Fibroblast of lung (primary cell): ENCODE data around the gene PCDHA6.

Source experiments
- EZH2 ChIP-seq: IDR thresholded peaks from 2 replicates; pipeline ENCODE4 v1.5.1; 2012; ENCODE audit warnings: low read length, control low read depth, mild to moderate bottlenecking; ENCODE audit errors: missing control alignments
- TF ChIP-seq, protein P1 (sequence below), 2 donors: IDR thresholded peaks in 1 of 2; conservative IDR thresholded peaks in 1 of 2; 1 replicate in 1 of 2; 2 replicates in 1 of 2; pipeline ENCODE4 v1.5.1; 2011 to 2012; ENCODE audit warnings: low read length in 2 of 2, control low read depth in 1 of 2, inconsistent platforms in 1 of 2, low read depth in 1 of 2, mild to moderate bottlenecking in 1 of 2

DNA sequence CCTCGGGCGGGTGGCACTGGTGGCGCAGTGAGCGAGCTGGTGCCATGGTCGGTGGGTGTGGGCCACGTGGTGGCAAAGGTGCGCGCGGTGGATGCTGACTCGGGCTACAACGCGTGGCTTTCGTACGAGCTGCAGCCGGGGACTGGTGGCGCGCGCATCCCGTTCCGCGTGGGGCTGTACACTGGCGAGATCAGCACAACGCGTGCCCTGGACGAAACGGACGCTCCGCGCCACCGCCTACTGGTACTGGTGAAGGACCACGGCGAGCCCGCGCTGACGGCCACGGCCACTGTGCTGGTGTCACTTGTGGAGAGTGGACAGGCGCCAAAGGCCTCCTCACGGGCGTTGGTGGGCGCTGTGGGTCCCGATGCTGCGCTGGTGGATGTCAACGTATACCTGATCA is 18.9 kb upstream of the PCDHA6 start:
- TF ChIP-seq, protein P1, sequence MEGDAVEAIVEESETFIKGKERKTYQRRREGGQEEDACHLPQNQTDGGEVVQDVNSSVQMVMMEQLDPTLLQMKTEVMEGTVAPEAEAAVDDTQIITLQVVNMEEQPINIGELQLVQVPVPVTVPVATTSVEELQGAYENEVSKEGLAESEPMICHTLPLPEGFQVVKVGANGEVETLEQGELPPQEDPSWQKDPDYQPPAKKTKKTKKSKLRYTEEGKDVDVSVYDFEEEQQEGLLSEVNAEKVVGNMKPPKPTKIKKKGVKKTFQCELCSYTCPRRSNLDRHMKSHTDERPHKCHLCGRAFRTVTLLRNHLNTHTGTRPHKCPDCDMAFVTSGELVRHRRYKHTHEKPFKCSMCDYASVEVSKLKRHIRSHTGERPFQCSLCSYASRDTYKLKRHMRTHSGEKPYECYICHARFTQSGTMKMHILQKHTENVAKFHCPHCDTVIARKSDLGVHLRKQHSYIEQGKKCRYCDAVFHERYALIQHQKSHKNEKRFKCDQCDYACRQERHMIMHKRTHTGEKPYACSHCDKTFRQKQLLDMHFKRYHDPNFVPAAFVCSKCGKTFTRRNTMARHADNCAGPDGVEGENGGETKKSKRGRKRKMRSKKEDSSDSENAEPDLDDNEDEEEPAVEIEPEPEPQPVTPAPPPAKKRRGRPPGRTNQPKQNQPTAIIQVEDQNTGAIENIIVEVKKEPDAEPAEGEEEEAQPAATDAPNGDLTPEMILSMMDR (conservative IDR thresholded peaks at IDR 0.05 in 1 of 2, IDR thresholded peaks at IDR 0.05 in 1 of 2; ENCODE audit: low read depth in 1 of 2, low read length in 2 of 2), result no peak
- TF ChIP-seq EZH2, result no peak
